GM10248 (cell line): ENCODE results near the gene NDC80.
A peak's percentile ranks its signal among the peaks of the same experiment; 100 is the strongest.

Experiments used
- CTCF ChIA-PET: fragments of 300-600 bp; sonication (Branson Sonifier 250); formaldehyde crosslinking; extraction: SDS; loops from one replicate; lab custom pipeline; 2021; ENCODE audit warnings: antibody characterized with exemption; lab: Yijun Ruan, JAX
- POLR2A ChIA-PET: fragments of 350-650 bp; sonication (Branson Sonifier 250); formaldehyde crosslinking; extraction: SDS; loops from one replicate; lab custom pipeline; 2020; ENCODE audit warnings: antibody characterized with exemption; lab: Yijun Ruan, JAX
- DNase-seq: peaks from one replicate; pipeline ENCODE4 v3.0.0; 2012; ENCODE audit errors: extremely low spot score
- CTCF ChIP-seq: IDR thresholded peaks from 2 replicates; pipeline ENCODE4 v1.5.1; 2012; ENCODE audit warnings: mild to moderate bottlenecking, low read depth; ENCODE audit errors: extremely low read depth, missing control alignments, control extremely low read depth

NDC80 gene

GRCh38 chr18:2641638-2642037, 70.3 kb downstream of the NDC80 start:
- CTCF ChIA-PET: interaction anchor here (0.9 to 2.2 kb wide), 3 partner anchors 9 to 135 kb away, joined by 3 to 11 read pairs (median 8); no protein-coding TSS in a partner anchor
- peak; percentile 72 for DNase-seq
- no peak for TF ChIP-seq CTCF
- POLR2A ChIA-PET: no interaction called here

GRCh38 chr18:2642771-2643170, 71.4 kb downstream of the NDC80 start:
- no peak for DNase-seq
- TF ChIP-seq CTCF: no peak
- ChIA-PET CTCF (interaction anchor here (2.1 to 2.2 kb wide), 2 partner anchors 8 to 10 kb away, joined by 8 to 11 read pairs; no protein-coding TSS in a partner anchor), POLR2A (no interaction called here)

GRCh38 chr18:2644535-2644934, 73.2 kb downstream of the NDC80 start:
- ChIA-PET CTCF (no interaction called here), POLR2A (no interaction called here)
- no peak for DNase-seq
- TF ChIP-seq CTCF: no peak

- ChIA-PET POLR2A (no interaction called here), CTCF (interaction anchor here (0.5 to 2.7 kb wide), 2 partner anchors 10 to 49 kb away, joined by 3 to 11 read pairs; no protein-coding TSS in a partner anchor)
- no peak for TF ChIP-seq CTCF
- DNase-seq: no peak
Observed at GRCh38 chr18:2651981-2652380, 80.6 kb downstream of the NDC80 start.

GRCh38 chr18:2653467-2653866, 82.1 kb downstream of the NDC80 start:
- no peak for TF ChIP-seq CTCF
- no peak for DNase-seq
- ChIA-PET POLR2A (interaction anchor here (0.5 kb wide), 1 partner anchor 365 kb away, joined by 4 read pairs; no protein-coding TSS in a partner anchor), CTCF (interaction anchor here (0.9 to 2.2 kb wide), 2 partner anchors 11 to 55 kb away, joined by 3 to 8 read pairs; no protein-coding TSS in a partner anchor)

GRCh38 chr18:2654169-2654927, 83.0 kb downstream of the NDC80 start:
- TF ChIP-seq CTCF: no peak
- ChIA-PET CTCF (interaction anchor here (0.9 to 2.9 kb wide), 3 partner anchors 12 to 80 kb away, joined by 3 to 9 read pairs (median 8); no protein-coding TSS in a partner anchor), POLR2A (interaction anchor here (0.5 to 0.6 kb wide), 2 partner anchors 81 to 364 kb away, joined by 3 to 4 read pairs; no protein-coding TSS in a partner anchor)
- no peak for DNase-seq
